OCI-M2 (cell line): ENCODE results near the gene CALD1.

ENCODE experiments used
- DNase-seq: peaks from one replicate; lab custom pipeline; 2025; ENCODE audit not compliant: unreplicated experiment; lab: John Stamatoyannopoulos, UW

CALD1 gene

DNA sequence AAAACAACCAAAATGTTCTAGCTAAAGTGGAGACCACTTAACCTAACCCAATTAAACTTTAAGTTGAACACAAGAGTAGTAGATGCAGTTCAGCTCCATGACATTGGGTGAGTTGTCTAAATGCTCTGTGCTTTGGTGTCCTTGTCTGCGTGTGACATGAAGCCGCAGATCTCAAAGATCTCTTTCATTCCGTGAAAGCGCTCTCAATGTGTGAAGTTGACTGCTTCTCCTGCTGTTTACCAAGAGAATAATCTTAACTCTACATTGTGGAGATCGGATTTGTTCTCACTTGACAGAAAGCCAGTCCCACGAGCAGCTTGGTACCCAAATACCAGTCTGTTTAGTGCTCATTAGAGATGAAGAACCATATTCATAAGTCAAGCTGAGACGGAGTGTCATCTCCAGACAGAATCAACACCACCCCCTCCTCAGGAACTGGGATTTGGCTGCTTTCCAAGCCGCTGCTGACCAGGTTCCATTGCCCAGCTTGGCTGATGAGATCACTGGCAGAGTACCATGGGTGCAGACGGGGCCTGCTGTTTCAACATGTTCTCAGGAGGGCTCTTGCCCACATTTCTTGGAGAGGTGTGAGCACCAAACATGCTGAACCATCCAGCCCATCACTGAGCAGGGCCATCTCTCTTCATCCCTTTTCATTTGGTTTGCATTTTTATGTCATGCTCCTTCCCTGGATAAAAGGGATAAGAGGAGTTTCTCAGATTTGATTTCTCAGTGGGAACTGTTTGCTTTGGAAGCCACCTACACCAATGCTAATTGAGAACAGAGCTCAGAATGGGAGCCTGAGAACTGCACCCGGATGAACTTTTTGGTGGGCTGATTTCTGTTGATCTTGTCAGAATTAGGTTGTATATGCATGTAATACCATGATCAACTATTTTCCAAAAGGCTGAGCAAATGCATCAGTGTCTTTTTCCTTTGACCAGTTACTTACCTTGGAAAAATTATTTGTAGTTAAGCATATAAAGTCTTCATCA lies 111.1 kb downstream of the CALD1 start:
- DNase-seq, result no peak

DNA sequence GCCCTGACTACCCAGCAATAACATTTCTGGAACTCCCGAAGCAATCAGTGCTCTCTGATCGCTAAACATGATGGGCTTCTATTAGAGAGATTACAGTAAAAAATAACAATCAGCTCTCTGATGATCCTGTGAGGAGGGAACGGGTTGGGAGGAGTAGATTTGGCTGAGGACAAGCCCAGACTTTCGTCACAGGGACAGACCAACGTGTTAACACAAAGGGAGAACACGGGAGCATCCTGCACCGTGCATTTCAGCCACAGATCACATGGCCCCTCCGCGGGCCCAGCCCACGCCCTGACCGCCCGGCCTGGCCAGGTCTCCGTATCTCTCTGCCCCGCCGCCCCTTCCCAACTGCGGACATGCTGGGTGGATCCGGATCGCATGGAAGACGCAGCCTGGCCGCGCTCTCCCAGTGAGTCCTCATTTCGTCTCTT lies 111.8 kb downstream of the CALD1 start:
- no peak for DNase-seq

DNA sequence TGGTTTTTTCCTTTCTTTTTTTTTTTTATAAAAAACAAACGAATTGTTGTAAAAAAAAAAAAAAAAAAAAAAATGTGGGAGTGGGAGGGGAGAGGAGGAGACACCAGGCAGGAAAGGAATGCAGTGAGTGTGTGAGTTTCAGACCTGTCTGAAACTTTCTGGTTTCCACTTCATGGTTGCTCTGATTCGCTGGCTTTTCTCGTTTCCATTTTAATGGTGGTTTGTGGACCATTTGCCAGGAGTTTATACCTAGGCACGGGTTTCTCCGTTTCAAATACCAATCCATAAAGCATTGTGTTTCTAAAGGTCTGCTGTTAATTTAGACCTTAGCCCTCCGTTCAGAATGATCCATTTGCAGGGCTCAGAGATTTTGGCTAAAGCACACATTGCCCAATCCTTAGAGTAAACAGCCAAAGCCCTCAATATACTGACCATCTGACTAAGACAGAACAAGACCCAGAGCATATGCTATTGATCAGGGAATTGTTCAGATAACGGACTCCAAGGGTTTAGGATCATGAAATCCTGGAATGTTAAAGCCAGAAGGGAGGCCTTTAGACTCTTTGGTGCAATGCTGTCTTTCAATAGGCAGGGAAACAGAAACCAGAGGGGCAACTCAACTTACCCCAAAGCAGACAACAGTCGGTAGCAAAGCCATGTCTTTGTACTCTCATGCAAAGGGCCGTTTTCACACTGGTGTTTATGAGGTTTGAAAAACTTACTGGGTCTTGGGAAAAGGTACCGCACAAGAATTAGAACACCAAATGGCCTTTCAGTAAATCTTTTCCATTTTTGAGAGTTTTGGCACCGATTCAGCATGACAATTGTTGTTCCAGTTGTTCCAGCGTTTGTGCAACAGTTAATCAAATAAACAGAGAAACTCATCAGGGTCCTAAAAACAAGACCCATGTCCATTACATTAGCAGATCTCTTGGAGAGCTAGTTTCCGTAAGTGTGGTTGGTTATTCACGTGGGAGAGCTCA lies 112.6 kb downstream of the CALD1 start:
- no peak for DNase-seq

DNA sequence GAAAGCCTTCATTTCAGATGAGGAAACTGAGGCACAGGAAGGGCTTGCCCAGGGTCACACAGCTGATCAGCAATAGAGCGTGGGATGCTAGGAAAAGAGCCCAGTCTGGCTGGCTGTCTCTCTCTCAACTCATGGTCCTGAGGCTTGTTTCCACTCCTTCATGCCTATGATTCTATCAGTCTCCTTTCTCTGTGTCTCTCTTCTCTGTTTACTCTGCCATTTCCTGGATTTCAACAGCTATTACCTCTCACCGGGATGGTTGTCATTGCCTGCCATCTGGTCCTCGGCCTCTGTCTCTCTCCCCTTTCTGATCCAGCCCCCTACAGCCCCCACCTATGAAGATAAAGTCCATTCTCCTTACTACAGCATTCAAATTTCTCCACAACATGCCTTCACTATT lies 113.5 kb downstream of the CALD1 start:
- DNase-seq, result no peak

- DNase-seq, result no peak
Observed at GRCh38 chr7:134893920-134894319, 114.5 kb downstream of the CALD1 start.

GRCh38 chr7:134894928-134895327 lies 115.5 kb downstream of the CALD1 start:
- no peak for DNase-seq

- DNase-seq, result no peak
Observed at GRCh38 chr7:134896073-134896472, 116.6 kb downstream of the CALD1 start.

- no peak for DNase-seq
Observed at GRCh38 chr7:134897936-134898335, 118.5 kb downstream of the CALD1 start.

GRCh38 chr7:134899729-134900128 lies 120.3 kb downstream of the CALD1 start:
- DNase-seq, result no peak

GRCh38 chr7:134900166-134900982 lies 120.9 kb downstream of the CALD1 start:
- DNase-seq, result no peak

DNA sequence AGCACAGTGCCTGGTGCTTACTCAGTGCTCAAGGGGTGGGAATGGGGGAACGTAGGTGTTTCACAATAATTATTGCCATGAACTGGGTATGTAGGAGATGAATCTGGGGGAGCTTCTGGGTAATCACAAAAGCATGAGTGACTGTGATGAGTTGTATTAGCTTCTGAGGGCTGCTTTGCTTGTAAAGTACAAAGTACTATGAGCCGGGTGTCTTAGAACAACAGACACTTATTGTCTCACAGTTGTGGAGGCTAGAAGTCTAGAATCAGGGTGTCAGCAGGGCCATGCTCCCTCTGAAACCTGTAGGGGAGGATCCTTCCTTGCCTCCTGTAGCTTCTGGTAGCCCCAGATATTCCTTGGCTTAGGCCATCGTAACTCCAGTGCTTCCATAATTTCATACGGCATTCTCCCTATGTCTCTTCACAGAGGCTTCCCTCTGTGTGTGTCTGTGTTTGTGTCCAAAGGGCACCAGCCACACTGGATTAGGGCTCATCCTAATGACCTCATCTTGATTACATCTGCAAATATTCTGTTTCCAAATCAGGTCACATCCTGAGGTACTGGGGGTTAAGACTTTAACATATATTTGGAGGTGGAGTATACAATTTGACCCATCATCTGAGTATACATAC lies 122.1 kb downstream of the CALD1 start:
- no peak for DNase-seq

GRCh38 chr7:134902058-134902457 lies 122.6 kb downstream of the CALD1 start:
- DNase-seq, result no peak

DNA sequence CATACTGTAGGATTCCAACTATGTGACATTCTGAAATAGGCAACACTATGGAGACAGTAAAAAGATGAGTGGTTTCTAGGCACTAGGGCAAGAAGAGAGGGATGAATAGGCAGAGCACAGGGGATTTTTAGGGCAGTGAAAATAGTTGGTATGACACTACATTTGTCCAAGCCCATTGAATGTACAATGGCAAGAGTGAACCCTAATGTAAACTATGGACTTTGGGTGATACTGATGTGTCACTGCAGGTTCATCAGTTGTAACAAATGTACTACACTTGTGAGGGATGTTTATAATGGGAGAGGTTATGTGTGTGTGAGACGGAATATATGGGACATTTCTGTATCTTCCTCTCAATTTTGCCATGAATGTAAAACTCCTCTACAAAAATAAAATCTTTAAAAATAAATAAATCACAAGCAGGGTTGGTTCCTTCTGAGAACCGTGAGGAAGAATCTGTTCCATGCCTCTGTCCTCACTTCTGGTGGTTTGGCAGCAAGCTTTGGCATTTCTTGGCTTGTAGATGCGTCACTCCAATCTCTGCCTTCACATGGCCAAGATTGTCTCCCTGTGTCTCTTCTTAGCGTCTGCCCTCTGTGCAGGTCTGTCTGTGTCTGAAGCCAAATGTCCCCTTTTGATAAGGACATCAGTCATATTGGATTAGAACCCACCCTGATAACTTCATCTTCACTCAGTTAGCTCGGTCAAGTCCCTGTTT lies 123.8 kb downstream of the CALD1 start:
- no peak for DNase-seq

GRCh38 chr7:134905375-134905774 lies 125.9 kb downstream of the CALD1 start:
- DNase-seq, result no peak

- no peak for DNase-seq
Observed at GRCh38 chr7:134907000-134907399, 127.6 kb downstream of the CALD1 start.

DNA sequence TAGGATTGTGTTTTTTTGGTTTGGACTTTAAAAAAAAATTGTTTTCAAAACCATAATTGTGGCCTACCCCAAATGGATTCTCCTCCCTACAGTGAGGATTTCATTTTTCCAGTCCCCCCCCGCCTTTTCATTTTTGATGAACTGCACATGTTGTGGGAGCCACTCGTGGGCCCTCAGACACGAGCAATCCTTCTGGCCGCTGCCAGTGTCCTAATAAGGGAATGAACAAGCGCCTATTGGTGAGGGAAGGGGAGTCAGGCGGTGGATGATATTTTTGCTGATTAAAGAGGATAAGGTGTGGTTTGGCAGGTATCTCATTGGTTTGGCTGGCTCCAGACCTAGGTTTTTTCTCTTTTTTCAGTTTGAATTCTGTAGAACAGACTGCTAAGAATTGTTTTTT lies 128.2 kb downstream of the CALD1 start:
- no peak for DNase-seq

DNA sequence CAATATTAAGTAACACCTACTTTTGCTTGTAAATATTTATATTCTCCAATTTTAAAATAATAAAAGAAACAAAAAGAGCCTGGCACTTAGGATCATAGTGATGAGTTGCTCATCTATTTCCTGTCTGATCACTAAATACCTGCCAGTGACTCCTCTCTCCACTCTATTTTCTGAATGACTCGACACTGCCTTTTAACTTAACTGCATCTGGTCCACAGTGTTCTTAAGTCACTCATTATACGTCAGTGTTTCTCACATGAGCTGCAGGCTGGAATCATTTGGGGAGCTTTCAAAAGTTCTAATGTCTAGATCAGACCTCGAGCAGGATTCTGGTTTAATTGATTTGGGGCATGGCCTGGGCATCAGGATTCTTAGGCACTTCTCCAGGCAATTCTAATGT lies 128.9 kb downstream of the CALD1 start:
- DNase-seq, result no peak

- no peak for DNase-seq
Observed at GRCh38 chr7:134910214-134910890, 130.9 kb downstream of the CALD1 start.

GRCh38 chr7:134910968-134911367 lies 131.5 kb downstream of the CALD1 start:
- DNase-seq, result no peak
